ENCODE results near the gene TTC28.

GRCh38 chr22:28141614-28142013 is 538.0 kb downstream of the TTC28 start:
- TF ChIP-seq CTCF (IDR thresholded peaks at IDR 0.05) (no peak), POLR2A (IDR thresholded peaks at IDR 0.05) (no peak)

Data from gastroesophageal sphincter (tissue), 3 donors.